ENCODE results near the gene ZMYND10.

The ZMYND10 gene

GRCh38 chr3:50350213-50350526, 4.6 kb upstream of the ZMYND10 start:
- DNase-seq, result no peak

GRCh38 chr3:50347187-50347813, 1.8 kb upstream of the ZMYND10 start:
- peak in 41 of 56 donors; percentile 8 to 79 (median 38) for DNase-seq

GRCh38 chr3:50345008-50345407, 524 bp downstream of the ZMYND10 start:
- no peak for DNase-seq

GRCh38 chr3:50342813-50343633, 2.5 kb downstream of the ZMYND10 start:
- DNase-seq, result no peak

- no peak for DNase-seq
Measured at GRCh38 chr3:50341996-50342650, 3.4 kb downstream of the ZMYND10 start.

GRCh38 chr3:50341537-50341936, 4.0 kb downstream of the ZMYND10 start:
- DNase-seq, result no peak

GRCh38 chr3:50340448-50341329, 4.8 kb downstream of the ZMYND10 start, which contains the start of gene RASSF1:
TSS of gene RASSF1 (minus strand) at chr3:50340836. CDS start at chr3:50340805, 31 bp downstream.
- DNase-seq, result peak in 4 of 56 donors; percentile 21 to 33 (median 26)

GRCh38 chr3:50340147-50340447, 5.4 kb downstream of the ZMYND10 start:
- no peak for DNase-seq

- no peak for DNase-seq
Measured at GRCh38 chr3:50339485-50340146, 5.9 kb downstream of the ZMYND10 start.

- DNase-seq, result no peak
Measured at GRCh38 chr3:50338965-50339364, 6.6 kb downstream of the ZMYND10 start.

- peak; percentile 30 to 99 (median 96) for DNase-seq
Measured at GRCh38 chr3:50337175-50337861, 8.2 kb downstream of the ZMYND10 start.

- DNase-seq, result no peak
Measured at GRCh38 chr3:50336452-50337174, 8.9 kb downstream of the ZMYND10 start.

- no peak for DNase-seq
Measured at GRCh38 chr3:50334339-50335075, 11.0 kb downstream of the ZMYND10 start.

- no peak for DNase-seq
Measured at GRCh38 chr3:50333744-50334328, 11.7 kb downstream of the ZMYND10 start.

- no peak for DNase-seq
Measured at GRCh38 chr3:50331364-50331907, 14.1 kb downstream of the ZMYND10 start.

- no peak for DNase-seq
Measured at GRCh38 chr3:50330330-50330729, 15.2 kb downstream of the ZMYND10 start.

GRCh38 chr3:50327943-50328691, 17.4 kb downstream of the ZMYND10 start, which contains the start of gene TUSC2:
TSS of gene TUSC2 (minus strand) at chr3:50328223. CDS start at chr3:50328099, 124 bp downstream.
- DNase-seq, result peak; percentile 45 to 98 (median 92)

Data from amygdala (tissue), 56 donors.